Spinal cord (tissue), 10 donors: ENCODE data around the gene SLC9A7. TPM values are rescaled to one million over a fixed set of nuclear protein-coding genes. Genes with fewer than 3 reads are reported as not detected.

Source experiments
- DNase-seq, 6 donors: peaks; one replicate each; pipeline versions ENCODE4 v3.0.0 to v3.0.0-alpha.2; 2013 to 2015; ENCODE audit warnings: low spot score in 6 of 6, low read depth in 4 of 6
- H3K27ac ChIP-seq: one replicate; pipeline ENCODE4 v1.5.1; 2013; ENCODE audit warnings: low read depth, low read length, control low read depth
- H3K27me3 ChIP-seq: one replicate; pipeline ENCODE4 v1.6.1; 2013; ENCODE audit warnings: low read length; ENCODE audit not compliant: control insufficient read depth, insufficient read depth
- H3K36me3 ChIP-seq: one replicate; pipeline ENCODE4 v1.6.1; 2013; ENCODE audit warnings: low read length; ENCODE audit not compliant: control insufficient read depth, insufficient read depth
- H3K4me1 ChIP-seq: one replicate; pipeline ENCODE4 v1.6.1; 2013; ENCODE audit warnings: low read length; ENCODE audit not compliant: control insufficient read depth, insufficient read depth
- H3K4me3 ChIP-seq: one replicate; pipeline ENCODE4 v1.5.1; 2013; ENCODE audit warnings: low read depth, low read length, control low read depth
- H3K9me3 ChIP-seq: one replicate; pipeline ENCODE4 v1.6.1; 2013; ENCODE audit warnings: low read length; ENCODE audit not compliant: control insufficient read depth, insufficient read depth
- WGBS: methylation state at CpG from one replicate; pipeline ENCODE4 v1.1.5; 2013; ENCODE audit warnings: missing lambda C conversion rate; ENCODE audit not compliant: insufficient coverage; 5-methylcytosine and 5-hydroxymethylcytosine counted together
- polyA plus RNA-seq, 2 donors: library from polyadenylated mRNA; unstranded; fragments of 120-200 nt; gene quantifications; one replicate each; pipeline ENCODE4 v1.2.1, GENCODE V29; 2013; ENCODE audit not compliant: insufficient read length in 2 of 2
- small RNA-seq: library from RNA; depleted of rRNA; stranded (forward); fragments of <200 nt; gene quantifications from one replicate; pipeline ENCODE3, GENCODE V24; 2014; ENCODE audit warnings: low replicate concordance
- total RNA-seq, 2 donors: library from RNA; depleted of rRNA in 1 of 2; stranded (reverse); fragments of 120-200 nt in 1 of 2; fragments of >200 nt in 1 of 2; gene quantifications; one replicate each; pipeline versions ENCODE4 v1.2.3 to v1.2.4, GENCODE V29; 2013 to 2014
- donor health status: healthy.

Gene SLC9A7
- total and polyA plus RNA-seq, 4 donors, result 15.4 to 57.8 (median 25.3) TPM

- no peak overlapping the region for H3K4me3 ChIP-seq
- H3K27me3 ChIP-seq, result no peaks in the 10 kb centered on the region
- H3K9me3 ChIP-seq, result no peaks in the 10 kb centered on the region
- 80% methylated on average over 3 of the region's 3 CpGs for WGBS
- no peak overlapping the region for H3K27ac ChIP-seq
- H3K4me1 ChIP-seq, result no peaks in the 10 kb centered on the region
- H3K36me3 ChIP-seq, result no peaks in the 10 kb centered on the region
- DNase-seq, result no peak
These were observed 199.9 kb downstream of the SLC9A7 start for GRCh38 chrX:46559062-46559461.

GRCh38 chrX:46554942-46555341 is 204.0 kb downstream of the SLC9A7 start:
- no peaks in the 10 kb centered on the region for H3K27me3 ChIP-seq
- no peaks in the 10 kb centered on the region for H3K4me1 ChIP-seq
- no peaks in the 10 kb centered on the region for H3K9me3 ChIP-seq
- peak in 2 of 6 donors; percentile 38 to 58 for DNase-seq
- WGBS, result no CpG with 5 or more reads among the region's 2 CpGs
- no peak overlapping the region for H3K27ac ChIP-seq
- H3K36me3 ChIP-seq, result no peaks in the 10 kb centered on the region
- H3K4me3 ChIP-seq, result no peak overlapping the region

- Histone ChIP-seq H3K27me3 (no peaks in the 10 kb centered on the region), H3K36me3 (no peaks in the 10 kb centered on the region)
- DNase-seq, result no peak
These were observed 205.0 kb downstream of the SLC9A7 start for GRCh38 chrX:46553935-46554334.

GRCh38 chrX:46551494-46552128 is 207.3 kb downstream of the SLC9A7 start:
- H3K27me3 ChIP-seq, result no peaks in the 10 kb centered on the region
- H3K4me3 ChIP-seq, result no peak overlapping the region
- no peaks in the 10 kb centered on the region for H3K36me3 ChIP-seq
- H3K4me1 ChIP-seq, result no peaks in the 10 kb centered on the region
- H3K27ac ChIP-seq, result no peak overlapping the region
- DNase-seq, result no peak
- no peaks in the 10 kb centered on the region for H3K9me3 ChIP-seq
- 74% methylated on average over 7 of the region's 8 CpGs for WGBS

More at GRCh38 chrX:46553935-46554334, 205.0 kb downstream of the SLC9A7 start:
- no peaks in the 10 kb centered on the region for H3K9me3 ChIP-seq
- 74% methylated on average over 5 of the region's 5 CpGs for WGBS
- H3K27ac ChIP-seq, result no peak overlapping the region
- H3K4me3 ChIP-seq, result no peak overlapping the region
- no peaks in the 10 kb centered on the region for H3K4me1 ChIP-seq

DNA sequence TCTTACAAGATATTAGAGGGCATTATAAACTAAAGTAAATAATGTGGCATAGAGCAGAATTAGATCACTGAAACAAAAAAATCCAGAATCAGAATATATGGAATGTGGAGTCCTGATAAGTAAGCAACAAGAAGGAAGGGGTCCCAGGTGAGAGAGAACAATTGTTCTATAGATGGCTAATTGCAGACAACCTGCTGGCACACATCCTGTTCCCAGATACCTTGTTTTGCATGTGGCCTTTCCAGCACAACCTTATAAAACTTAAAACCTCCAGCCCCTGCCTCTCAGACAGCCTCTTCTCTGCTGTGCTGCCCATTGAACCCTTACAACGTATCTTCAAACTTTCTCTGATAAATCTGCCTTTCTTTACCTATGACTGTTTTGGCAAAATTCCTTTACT is 209.0 kb downstream of the SLC9A7 start:
- Histone ChIP-seq H3K27me3 (no peaks in the 10 kb centered on the region), H3K9me3 (no peaks in the 10 kb centered on the region)

More for the DNA sequence above, 209.0 kb downstream of the SLC9A7 start:
- no peak overlapping the region for H3K27ac ChIP-seq
- 89% methylated on average over 1 of the region's 1 CpG for WGBS
- no peak overlapping the region for H3K4me3 ChIP-seq
- DNase-seq, result no peak
- no peaks in the 10 kb centered on the region for H3K36me3 ChIP-seq
- H3K4me1 ChIP-seq, result no peaks in the 10 kb centered on the region

Small RNA genes lying within 50 kb of the gene (small RNA-seq; reads per million reads assigned to genes)
- not detected for gene RF00017

Other genes with a start within 250 kb of the SLC9A7 start
- 1 to 10 TPM; 7.0 TPM for gene ZNF674, start 213.7 kb downstream of the SLC9A7 start, total RNA-seq
- 1 to 10 TPM; 7.4 to 7.8 TPM for gene ZNF674, start 213.7 kb downstream of the SLC9A7 start, polyA plus RNA-seq
- 1 to 10 TPM; 6.6 to 7.8 TPM for gene CHST7, start 185.4 kb downstream of the SLC9A7 start, total RNA-seq
- 10 to 100 TPM; 11.0 to 11.1 TPM for gene CHST7, start 185.4 kb downstream of the SLC9A7 start, polyA plus RNA-seq
- 10 to 100 TPM; 12.5 to 39.5 TPM for gene RP2, start 77.9 kb upstream of the SLC9A7 start, total RNA-seq
- gene RP2, start 77.9 kb upstream of the SLC9A7 start, polyA plus RNA-seq, result 10 to 100 TPM; 15.0 to 22.9 TPM
- gene JADE3, start 153.3 kb upstream of the SLC9A7 start, total RNA-seq, result 10 to 100 TPM in 1 of 2 donors, 1 to 10 TPM in 1; 7.4 to 10.0 TPM
- 10 to 100 TPM in 1 of 2 donors, 1 to 10 TPM in 1; 9.9 to 11.8 TPM for gene JADE3, start 153.3 kb upstream of the SLC9A7 start, polyA plus RNA-seq